GM06990 (cell line): ENCODE data around the gene AP1M1.

ENCODE experiments used
- DNase-seq: peaks from one replicate; pipeline ENCODE4 v3.0.0-alpha.2; 2011; ENCODE audit not compliant: insufficient read length; ENCODE audit errors: extremely low read depth
- H3K27me3 ChIP-seq: replicated peaks from 2 replicates; pipeline ENCODE4 v1.6.0; 2011; ENCODE audit warnings: low read length; ENCODE audit not compliant: control insufficient read depth, insufficient read depth
- H3K36me3 ChIP-seq: 2 replicates; pipeline ENCODE4 v1.5.1; 2011; ENCODE audit warnings: low read length; ENCODE audit not compliant: control insufficient read depth, insufficient read depth
- H3K4me3 ChIP-seq: replicated peaks from 2 replicates; pipeline ENCODE4 v1.5.1; 2011; ENCODE audit warnings: low read depth, mild to moderate bottlenecking, control low read depth, low read length
- CTCF ChIP-seq: IDR thresholded peaks from 2 replicates; pipeline ENCODE4 v1.5.1; 2011; ENCODE audit warnings: low read length, control low read depth, mild to moderate bottlenecking, inconsistent platforms; ENCODE audit not compliant: insufficient read depth, poor library complexity, severe bottlenecking

Gene AP1M1

GRCh38 chr19:16293118-16294091, 95.7 kb downstream of the AP1M1 start:
- TF ChIP-seq CTCF: no peak
- Histone ChIP-seq H3K4me3 (no peak overlapping the region), H3K27me3 (no peaks in the 10 kb centered on the region; the same call in 1 of the 2 replicates), H3K36me3 (no peaks in the 10 kb centered on the region)
- DNase-seq: no peak

- no peak for DNase-seq
- H3K36me3 ChIP-seq: no peaks in the 10 kb centered on the region
- no peak for TF ChIP-seq CTCF
- no peaks in the 10 kb centered on the region; the same call in 1 of the 2 replicates for H3K27me3 ChIP-seq
- no peak overlapping the region for H3K4me3 ChIP-seq
Observed at GRCh38 chr19:16295057-16295456, 97.3 kb downstream of the AP1M1 start.
